ENCODE measurements around the gene TRABD2B.

- no peak for TF ChIP-seq POLR2AphosphoS5 (IDR thresholded peaks at IDR 0.05; ENCODE audit: low read depth, low read length)
- TF ChIP-seq CTCF (IDR thresholded peaks at IDR 0.05) = no peak
- TF ChIP-seq MAX (IDR thresholded peaks at IDR 0.05; ENCODE audit: low read depth) = no peak
- TF ChIP-seq, protein P1, sequence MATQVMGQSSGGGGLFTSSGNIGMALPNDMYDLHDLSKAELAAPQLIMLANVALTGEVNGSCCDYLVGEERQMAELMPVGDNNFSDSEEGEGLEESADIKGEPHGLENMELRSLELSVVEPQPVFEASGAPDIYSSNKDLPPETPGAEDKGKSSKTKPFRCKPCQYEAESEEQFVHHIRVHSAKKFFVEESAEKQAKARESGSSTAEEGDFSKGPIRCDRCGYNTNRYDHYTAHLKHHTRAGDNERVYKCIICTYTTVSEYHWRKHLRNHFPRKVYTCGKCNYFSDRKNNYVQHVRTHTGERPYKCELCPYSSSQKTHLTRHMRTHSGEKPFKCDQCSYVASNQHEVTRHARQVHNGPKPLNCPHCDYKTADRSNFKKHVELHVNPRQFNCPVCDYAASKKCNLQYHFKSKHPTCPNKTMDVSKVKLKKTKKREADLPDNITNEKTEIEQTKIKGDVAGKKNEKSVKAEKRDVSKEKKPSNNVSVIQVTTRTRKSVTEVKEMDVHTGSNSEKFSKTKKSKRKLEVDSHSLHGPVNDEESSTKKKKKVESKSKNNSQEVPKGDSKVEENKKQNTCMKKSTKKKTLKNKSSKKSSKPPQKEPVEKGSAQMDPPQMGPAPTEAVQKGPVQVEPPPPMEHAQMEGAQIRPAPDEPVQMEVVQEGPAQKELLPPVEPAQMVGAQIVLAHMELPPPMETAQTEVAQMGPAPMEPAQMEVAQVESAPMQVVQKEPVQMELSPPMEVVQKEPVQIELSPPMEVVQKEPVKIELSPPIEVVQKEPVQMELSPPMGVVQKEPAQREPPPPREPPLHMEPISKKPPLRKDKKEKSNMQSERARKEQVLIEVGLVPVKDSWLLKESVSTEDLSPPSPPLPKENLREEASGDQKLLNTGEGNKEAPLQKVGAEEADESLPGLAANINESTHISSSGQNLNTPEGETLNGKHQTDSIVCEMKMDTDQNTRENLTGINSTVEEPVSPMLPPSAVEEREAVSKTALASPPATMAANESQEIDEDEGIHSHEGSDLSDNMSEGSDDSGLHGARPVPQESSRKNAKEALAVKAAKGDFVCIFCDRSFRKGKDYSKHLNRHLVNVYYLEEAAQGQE (IDR thresholded peaks at IDR 0.05; ENCODE audit: low read depth, low read length) = no peak
- no peak for TF ChIP-seq RXRA (IDR thresholded peaks at IDR 0.05; ENCODE audit: borderline replicate concordance, low read depth)
- TF ChIP-seq EZH2phosphoT487 (IDR thresholded peaks at IDR 0.05; ENCODE audit: borderline replicate concordance, low read depth) = no peak
- TF ChIP-seq ZBTB33 (IDR thresholded peaks at IDR 0.05; ENCODE audit: borderline replicate concordance, low read depth) = no peak
- no peak for TF ChIP-seq YY1 (IDR thresholded peaks at IDR 0.05; ENCODE audit: low read depth)
- no peak for TF ChIP-seq TEAD4 (IDR thresholded peaks at IDR 0.05; ENCODE audit: borderline replicate concordance, insufficient read depth)
- no peak for TF ChIP-seq FOXJ3 (CRISPR knock-in tag; IDR thresholded peaks at IDR 0.05)
Observed at GRCh38 chr1:47906527-47907176, 90.5 kb downstream of the TRABD2B start.

Data from SK-N-SH (cell line).